HL-60/S4 treated with phorbol 12-myristate 13-acetate at 8.2 ng/mL for 4 days and 3 days (cell line): ENCODE measurements around the gene PPP2R2D.

Source experiments
- in situ Hi-C: fragments of 300-500 bp; cut with MboI; formaldehyde crosslinking; loops from 2 replicates; pipeline ENCODE4 v1.15.0; 2022; ENCODE audit warnings: low sequenced_read_pairs

PPP2R2D gene

GRCh38 chr10:131900350-131901152, at the start of gene PPP2R2D:
Gene PPP2R2D, plus strand, starts transcription at chr10:131901008. Its CDS starts 141 bp downstream, at chr10:131901149.
- in situ Hi-C loops, result no loop called here

GRCh38 chr10:131851346-131851745, 49.5 kb upstream of the PPP2R2D start:
- in situ Hi-C loops, result no loop called here

- in situ Hi-C loops, result no loop called here
Measured at GRCh38 chr10:131852176-131852822, 48.5 kb upstream of the PPP2R2D start.

GRCh38 chr10:131852823-131853609, 47.8 kb upstream of the PPP2R2D start:
- in situ Hi-C loops, result no loop called here

GRCh38 chr10:131853610-131853964, 47.2 kb upstream of the PPP2R2D start:
- in situ Hi-C loops, result no loop called here

- in situ Hi-C loops, result no loop called here
Measured at GRCh38 chr10:131854579-131855335, 46.1 kb upstream of the PPP2R2D start.

GRCh38 chr10:131855461-131856401, 45.1 kb upstream of the PPP2R2D start:
- in situ Hi-C loops, result no loop called here

GRCh38 chr10:131856441-131857094, 44.2 kb upstream of the PPP2R2D start:
- in situ Hi-C loops, result no loop called here

GRCh38 chr10:131857156-131858117, 43.4 kb upstream of the PPP2R2D start:
- in situ Hi-C loops, result no loop called here

GRCh38 chr10:131858118-131858515, 42.7 kb upstream of the PPP2R2D start:
- in situ Hi-C loops, result no loop called here

- in situ Hi-C loops, result no loop called here
Measured at GRCh38 chr10:131858583-131859340, 42.0 kb upstream of the PPP2R2D start.

GRCh38 chr10:131859341-131860020, 41.3 kb upstream of the PPP2R2D start:
- in situ Hi-C loops, result no loop called here

- in situ Hi-C loops, result no loop called here
Measured at GRCh38 chr10:131860311-131860710, 40.5 kb upstream of the PPP2R2D start.

- in situ Hi-C loops, result no loop called here
Measured at GRCh38 chr10:131860806-131861440, 39.9 kb upstream of the PPP2R2D start.

- in situ Hi-C loops, result no loop called here
Measured at GRCh38 chr10:131862548-131862947, 38.3 kb upstream of the PPP2R2D start.

- in situ Hi-C loops, result no loop called here
Measured at GRCh38 chr10:131865223-131865917, 35.4 kb upstream of the PPP2R2D start.
